Mammary microvascular endothelial cell (primary cell): ENCODE measurements around the gene HS3ST6. TPM values are rescaled to one million over a fixed set of nuclear protein-coding genes. Genes with fewer than 3 reads are reported as not detected.

ENCODE experiments used
- total RNA-seq: library from RNA; depleted of rRNA; stranded (reverse); fragments of >200 nt; gene quantifications from 2 replicates; pipeline ENCODE4 v1.2.3, GENCODE V29; 2015

Gene HS3ST6
- total RNA-seq = not detected in 2 replicates

DNA sequence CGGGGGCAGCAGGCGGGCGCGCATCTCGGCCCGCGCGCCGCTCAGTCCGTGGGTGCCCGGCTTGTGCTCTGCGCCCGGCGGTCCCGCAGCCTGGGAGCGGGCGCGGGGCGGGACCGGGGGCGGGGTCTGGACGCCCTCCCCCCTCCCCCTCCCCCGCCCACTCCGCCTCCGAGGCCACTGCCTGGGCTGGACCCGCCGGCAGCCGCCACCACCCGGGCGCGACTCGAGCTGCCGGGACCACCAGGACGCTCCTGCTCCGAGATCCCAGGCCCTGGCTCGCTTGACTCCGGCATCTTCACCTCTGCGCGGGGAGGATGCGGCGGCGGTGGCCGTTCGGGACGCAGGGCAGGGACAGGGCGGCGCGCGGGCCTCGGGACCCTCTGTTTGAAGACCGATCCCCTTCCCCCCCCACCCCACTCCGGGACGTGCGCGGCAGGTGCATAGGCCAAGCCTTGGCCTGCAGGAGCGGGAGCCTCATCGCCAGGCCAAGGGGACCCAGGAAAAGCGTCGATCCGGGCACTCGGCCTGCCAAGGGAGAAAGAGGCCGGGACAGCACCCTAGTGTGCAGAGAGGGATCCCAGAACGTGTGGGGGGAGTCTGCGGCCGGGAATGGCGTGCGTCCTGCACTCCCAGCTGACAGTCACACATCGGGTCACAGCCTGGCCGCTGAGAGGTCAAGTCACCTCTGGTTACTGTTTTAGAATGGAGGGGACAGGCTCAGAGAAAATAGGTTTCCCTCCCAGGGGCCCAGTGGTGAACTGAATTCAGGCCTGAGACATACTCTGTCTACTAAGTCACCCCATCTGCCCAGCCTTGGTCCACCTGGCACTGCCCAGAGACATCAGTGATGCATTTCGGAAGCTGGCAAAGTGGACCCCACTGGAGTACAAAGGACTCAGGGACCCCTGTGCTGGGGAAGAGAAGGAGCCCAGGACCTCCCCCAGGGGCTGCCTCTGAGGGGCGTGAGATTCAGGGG is at the start of gene HS3ST6:
HS3ST6 (minus strand) TSS at position 65 of the 976 bp plus-strand sequence. CDS start 92 bp downstream, outside the sequence.

DNA sequence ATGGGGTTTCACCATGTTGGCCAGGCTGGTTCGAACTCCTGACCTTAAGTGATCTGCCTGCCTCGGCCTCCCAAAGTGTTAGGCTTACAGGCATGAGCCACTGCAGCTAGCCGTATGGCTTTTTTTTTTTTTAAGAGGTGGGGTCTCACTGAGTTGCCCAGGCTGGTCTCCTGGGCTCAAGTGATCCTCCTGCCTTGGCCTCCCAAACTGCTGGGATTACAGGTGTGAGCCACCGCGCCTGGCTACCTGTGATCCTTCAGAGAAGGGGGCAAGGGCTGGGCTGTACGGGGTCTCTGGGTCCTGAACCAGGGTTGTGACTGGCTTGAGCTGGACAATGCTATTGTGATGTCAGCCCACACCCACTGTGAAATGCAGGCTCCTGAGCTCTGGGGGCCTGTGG is 48.2 kb upstream of the HS3ST6 start, which contains the start of gene RNF151:
RNF151 (plus strand) TSS at position 397 of the 400 bp plus-strand sequence. CDS start 26 bp downstream, outside the sequence.

DNA sequence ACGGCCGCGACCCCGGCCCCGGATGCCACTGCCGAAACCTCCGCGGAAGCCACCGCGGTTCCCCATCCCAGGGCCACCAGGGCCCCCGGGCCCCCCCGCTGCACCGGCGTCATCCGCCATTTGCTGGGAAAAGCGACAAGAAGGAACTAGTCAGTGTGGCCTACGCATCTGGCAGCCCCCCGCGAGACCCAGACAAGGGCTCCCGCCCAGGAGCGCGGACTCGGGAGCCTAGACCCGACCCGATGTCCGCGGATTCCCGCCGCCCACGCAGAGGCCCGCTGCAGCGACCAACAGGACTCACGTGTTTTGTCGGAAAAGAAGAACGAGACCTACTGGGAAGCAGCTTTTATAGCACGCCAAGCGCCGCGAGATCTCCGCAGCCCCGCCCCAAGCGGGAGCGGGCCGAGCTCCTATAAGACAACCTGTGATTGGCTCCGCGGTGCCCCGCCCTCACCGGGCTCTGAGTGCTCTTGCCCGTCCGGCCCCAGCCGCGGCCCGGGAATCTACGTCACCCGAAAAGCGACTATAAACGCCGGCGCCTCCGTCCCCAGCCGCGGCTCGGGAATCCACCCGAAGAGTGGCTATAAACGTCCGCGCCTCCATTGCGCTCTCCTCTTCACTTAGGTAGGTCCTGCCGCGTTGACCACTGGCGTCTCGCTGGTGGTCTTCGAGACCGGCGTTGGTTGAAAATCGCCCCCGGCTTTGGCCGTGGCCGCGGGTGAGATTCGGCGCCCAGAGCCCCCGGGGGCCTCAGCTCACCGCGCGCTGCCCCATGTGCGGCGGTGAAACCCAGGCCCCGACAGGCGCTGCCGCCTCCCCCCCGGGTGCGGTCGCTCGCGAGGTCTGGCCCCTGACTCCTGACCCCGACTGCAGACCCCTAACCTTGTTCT is 46.5 kb upstream of the HS3ST6 start, which contains the start of gene RPS2:
RPS2 (minus strand) TSS at position 321 of the 890 bp plus-strand sequence; CDS start at position 120, 201 bp downstream.

DNA sequence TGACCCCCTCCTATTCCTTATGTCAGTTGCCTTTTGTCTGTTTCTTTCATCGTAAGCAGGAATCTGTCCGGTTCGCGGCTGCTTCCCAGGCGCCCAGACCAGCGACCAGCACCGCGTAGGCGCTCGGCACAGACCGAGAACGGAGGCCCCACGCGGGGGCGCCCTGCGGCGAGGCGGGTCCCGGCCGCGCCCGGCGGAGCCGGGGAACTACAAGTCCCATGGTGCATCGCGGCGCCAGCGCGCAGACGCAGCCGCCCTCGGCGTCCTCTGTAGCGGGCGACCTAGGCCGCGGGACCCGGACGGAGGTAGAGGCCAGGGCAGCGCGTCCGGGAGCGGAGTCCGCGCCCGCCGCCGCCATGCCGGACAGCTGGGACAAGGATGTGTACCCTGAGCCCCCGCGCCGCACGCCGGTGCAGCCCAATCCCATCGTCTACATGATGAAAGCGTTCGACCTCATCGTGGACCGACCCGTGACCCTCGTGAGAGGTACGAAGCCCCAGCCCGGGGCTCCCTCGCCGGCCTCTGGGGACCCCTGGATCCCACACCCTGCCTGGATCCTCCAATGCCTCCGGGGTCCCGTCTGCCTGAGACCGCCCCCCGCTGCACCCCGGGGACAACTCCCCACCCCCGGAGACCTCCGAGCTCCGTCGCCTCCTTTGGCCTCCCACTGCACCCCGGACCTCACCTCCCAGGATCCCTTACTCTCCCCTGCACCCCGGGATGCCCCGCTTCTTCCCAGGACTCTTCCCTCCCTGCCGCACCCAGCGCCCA is 41.2 kb upstream of the HS3ST6 start, which contains the start of gene NDUFB10:
NDUFB10 (plus strand) TSS at position 270 of the 771 bp plus-strand sequence; CDS start at position 357, 87 bp downstream.

DNA sequence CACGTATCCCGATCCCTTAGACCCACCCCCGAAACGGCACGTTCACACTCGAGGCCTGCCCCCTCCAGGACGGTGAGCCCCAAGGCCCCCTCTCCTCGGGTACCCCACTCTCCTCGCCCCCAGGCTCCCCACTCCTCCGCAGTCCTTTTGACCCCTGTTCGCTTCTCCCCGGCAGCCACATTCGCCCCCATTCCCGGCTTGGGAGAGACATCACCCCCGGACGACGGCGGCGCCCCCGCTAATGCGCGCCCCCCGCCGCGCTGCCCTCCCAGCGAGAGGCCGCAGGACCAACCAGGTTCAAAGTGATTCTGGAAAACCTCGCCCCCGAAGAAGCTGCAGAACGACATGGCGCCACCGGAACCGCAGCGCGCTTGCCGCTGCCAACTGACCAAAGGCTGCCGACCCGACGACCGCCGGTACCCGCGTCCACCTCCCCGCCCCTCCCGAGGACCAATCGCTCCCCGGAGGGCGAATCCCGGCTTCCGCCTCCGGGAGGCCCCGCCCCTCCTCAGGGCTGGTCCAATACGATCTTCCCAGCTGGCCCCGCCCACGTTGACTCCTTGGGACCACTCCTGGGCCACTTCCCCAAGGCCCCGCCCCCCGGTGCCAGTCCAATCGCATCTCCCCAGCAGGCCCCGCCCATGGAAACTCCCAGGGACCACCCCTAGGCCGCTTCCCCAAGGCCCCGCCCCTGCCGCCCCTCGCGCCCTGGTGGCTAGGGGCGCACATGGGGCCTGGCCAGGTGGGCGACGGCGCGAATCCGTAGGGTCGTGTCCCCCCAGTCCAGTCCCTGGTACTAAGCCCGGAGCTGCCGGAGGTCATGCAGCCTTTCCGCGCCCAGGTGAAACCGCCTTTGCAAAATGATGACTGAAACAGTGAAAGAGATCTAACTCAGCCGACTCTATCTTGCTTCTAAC is 24.9 kb upstream of the HS3ST6 start, which contains the start of gene MSRB1:
MSRB1 (minus strand) TSS at position 390 of the 917 bp plus-strand sequence; CDS start at position 347, 43 bp downstream.

DNA sequence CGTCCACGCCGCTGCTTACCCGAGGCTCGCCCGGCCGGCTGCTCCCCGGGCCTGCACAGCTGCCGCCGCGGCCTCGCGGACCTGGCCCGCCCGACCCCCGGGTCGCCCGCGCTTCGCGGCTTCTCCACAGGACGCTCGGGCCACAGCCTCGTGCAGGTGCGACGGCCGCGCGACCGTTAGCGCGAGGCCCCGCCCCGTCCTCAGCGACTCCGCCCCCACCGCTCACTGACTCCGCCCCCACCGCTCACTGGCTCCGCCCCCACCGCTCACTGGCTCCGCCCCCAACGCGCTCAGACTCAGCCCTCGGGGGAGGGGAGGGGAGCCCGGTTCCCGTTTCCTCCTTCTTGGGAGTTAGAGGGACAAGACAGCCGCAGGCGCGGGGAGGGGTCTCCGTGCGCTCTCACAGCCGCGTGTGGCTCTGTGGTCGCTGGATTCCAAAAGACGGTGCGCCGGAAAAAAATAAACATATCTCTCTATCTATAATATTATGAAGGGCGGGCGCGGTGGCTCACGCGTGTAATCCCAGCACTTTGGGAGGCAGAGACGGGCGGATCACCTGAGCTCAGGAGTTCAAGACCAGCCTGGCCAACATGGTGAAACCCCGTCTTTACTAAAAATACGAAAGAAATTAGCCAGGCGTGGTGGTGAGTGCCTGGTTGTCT is 46.1 kb downstream of the HS3ST6 start, which contains the start of gene MEIOB:
MEIOB (minus strand) TSS at position 191 of the 662 bp plus-strand sequence. CDS start 3,989 bp downstream, outside the sequence.

Other genes with a start within 250 kb of the HS3ST6 start
- gene JPT2, start 240.1 kb downstream of the HS3ST6 start, total RNA-seq = 82.3 and 108 TPM in 2 replicates
- gene MAPK8IP3, start 212.2 kb downstream of the HS3ST6 start, total RNA-seq = 18.6 and 20.5 TPM in 2 replicates
- gene NME3, start 146.9 kb downstream of the HS3ST6 start, total RNA-seq = 61.8 and 63.7 TPM in 2 replicates
- 2.8 and 4.3 TPM in 2 replicates for gene EME2, start 145.6 kb downstream of the HS3ST6 start, total RNA-seq
- 150 and 160 TPM in 2 replicates for gene MRPS34, start 145.3 kb downstream of the HS3ST6 start, total RNA-seq
- gene SPSB3, start 135.8 kb downstream of the HS3ST6 start, total RNA-seq = 36.9 and 43.6 TPM in 2 replicates
- gene NUBP2, start 135.5 kb downstream of the HS3ST6 start, total RNA-seq = 118 and 164 TPM in 2 replicates
- gene IGFALS, start 124.7 kb downstream of the HS3ST6 start, total RNA-seq = not detected in 2 replicates
- gene HAGH, start 91.6 kb downstream of the HS3ST6 start, total RNA-seq = 106 and 119 TPM in 2 replicates
- gene FAHD1, start 91.2 kb downstream of the HS3ST6 start, total RNA-seq = 70.9 and 86.8 TPM in 2 replicates
- gene MEIOB, start 46.3 kb downstream of the HS3ST6 start, total RNA-seq = not detected in 2 replicates
- 10.1 and 13.7 TPM in 2 replicates for gene MSRB1, start 24.8 kb upstream of the HS3ST6 start, total RNA-seq
- gene RPL3L, start 36.3 kb upstream of the HS3ST6 start, total RNA-seq = not detected in 2 replicates
- 312 and 315 TPM in 2 replicates for gene NDUFB10, start 41.1 kb upstream of the HS3ST6 start, total RNA-seq
- gene RPS2, start 46.4 kb upstream of the HS3ST6 start, total RNA-seq = 2,922 and 2,947 TPM in 2 replicates
- not detected in 2 replicates for gene RNF151, start 48.4 kb upstream of the HS3ST6 start, total RNA-seq
- gene TBL3, start 53.6 kb upstream of the HS3ST6 start, total RNA-seq = 79.4 and 104 TPM in 2 replicates
- gene NOXO1, start 63.1 kb upstream of the HS3ST6 start, total RNA-seq = 1.00 TPM in 1 of 2 replicates, not detected in the other
- 15.4 and 15.9 TPM in 2 replicates for gene GFER, start 65.8 kb upstream of the HS3ST6 start, total RNA-seq
- gene SYNGR3, start 71.6 kb upstream of the HS3ST6 start, total RNA-seq = 0.25 and 0.87 TPM in 2 replicates
- gene ZNF598, start 91.4 kb upstream of the HS3ST6 start, total RNA-seq = 55.6 and 61.8 TPM in 2 replicates
- 2.5 and 3.1 TPM in 2 replicates for gene NPW, start 101.4 kb upstream of the HS3ST6 start, total RNA-seq
- gene NHERF2, start 108.5 kb upstream of the HS3ST6 start, total RNA-seq = 236 and 238 TPM in 2 replicates
- gene NTHL1, start 129.4 kb upstream of the HS3ST6 start, total RNA-seq = 45.7 and 53.0 TPM in 2 replicates
- gene TSC2, start 129.6 kb upstream of the HS3ST6 start, total RNA-seq = 35.2 and 36.0 TPM in 2 replicates
- gene PKD1, start 217.5 kb upstream of the HS3ST6 start, total RNA-seq = 37.0 and 46.6 TPM in 2 replicates
- 0.13 and 1.3 TPM in 2 replicates for gene RAB26, start 230.2 kb upstream of the HS3ST6 start, total RNA-seq
- 81.7 and 89.8 TPM in 2 replicates for gene TRAF7, start 237.4 kb upstream of the HS3ST6 start, total RNA-seq